Measurements from ENCODE around the gene KRT31. TPM values are rescaled to one million over a fixed set of nuclear protein-coding genes. Genes with fewer than 3 reads are reported as not detected.

The KRT31 gene
- total RNA-seq, 1 donor from 2014 or later: 52.1 TPM

Other genes starting within 250 kb of the KRT31 start
- 1.3 TPM for gene KRTAP4-5, start 247.8 kb downstream of the KRT31 start, total RNA-seq
- gene KRTAP4-4, start 236.9 kb downstream of the KRT31 start, total RNA-seq: 2.2 TPM
- gene KRTAP4-3, start 229.4 kb downstream of the KRT31 start, total RNA-seq: 2.0 TPM
- 1.1 TPM for gene KRTAP4-2, start 219.4 kb downstream of the KRT31 start, total RNA-seq
- 3.6 TPM for gene KRTAP4-1, start 212.7 kb downstream of the KRT31 start, total RNA-seq
- not detected for gene KRTAP9-1, start 207.7 kb downstream of the KRT31 start, total RNA-seq
- gene KRTAP9-2, start 171.0 kb downstream of the KRT31 start, total RNA-seq: 6.3 TPM
- gene KRTAP9-3, start 165.2 kb downstream of the KRT31 start, total RNA-seq: 7.3 TPM
- gene KRTAP9-8, start 159.6 kb downstream of the KRT31 start, total RNA-seq: 8.5 TPM
- gene KRTAP9-4, start 147.9 kb downstream of the KRT31 start, total RNA-seq: 6.5 TPM
- gene KRTAP9-9, start 142.2 kb downstream of the KRT31 start, total RNA-seq: 2.6 TPM
- gene KRTAP9-6, start 132.2 kb downstream of the KRT31 start, total RNA-seq: not detected
- not detected for gene KRTAP9-7, start 121.9 kb downstream of the KRT31 start, total RNA-seq
- gene KRTAP29-1, start 94.8 kb downstream of the KRT31 start, total RNA-seq: 0.39 TPM
- 4.5 TPM for gene KRTAP16-1, start 88.3 kb downstream of the KRT31 start, total RNA-seq
- gene KRTAP17-1, start 81.9 kb downstream of the KRT31 start, total RNA-seq: 7.9 TPM
- 22.0 TPM for gene KRT33A, start 46.8 kb downstream of the KRT31 start, total RNA-seq
- 7.7 TPM for gene KRT33B, start 27.8 kb downstream of the KRT31 start, total RNA-seq
- 19.5 TPM for gene KRT34, start 15.3 kb downstream of the KRT31 start, total RNA-seq
- 0.99 TPM for gene KRT37, start 27.0 kb upstream of the KRT31 start, total RNA-seq
- 7.2 TPM for gene KRT38, start 43.4 kb upstream of the KRT31 start, total RNA-seq
- 28.0 TPM for gene KRT32, start 69.8 kb upstream of the KRT31 start, total RNA-seq
- 31.5 TPM for gene KRT35, start 83.5 kb upstream of the KRT31 start, total RNA-seq
- 1.9 TPM for gene KRT36, start 92.3 kb upstream of the KRT31 start, total RNA-seq
- gene KRT13, start 108.0 kb upstream of the KRT31 start, total RNA-seq: 2.9 TPM
- 348 TPM for gene KRT15, start 121.3 kb upstream of the KRT31 start, total RNA-seq
- 75.9 TPM for gene KRT19, start 130.7 kb upstream of the KRT31 start, total RNA-seq
- 0.79 TPM for gene KRT9, start 174.5 kb upstream of the KRT31 start, total RNA-seq
- gene KRT14, start 189.3 kb upstream of the KRT31 start, total RNA-seq: 763 TPM
- 142 TPM for gene KRT16, start 215.2 kb upstream of the KRT31 start, total RNA-seq
- gene KRT17, start 227.0 kb upstream of the KRT31 start, total RNA-seq: 1,205 TPM